DND-41 (cell line): ENCODE data around the gene THBS2.

Experiments used
- ATAC-seq: fragments of 200-7000 bp; cut with Tn5 transposase; 3 replicates; pipeline ENCODE4 v1.9.1; 2021; ENCODE audit warnings: low read depth; ENCODE audit not compliant: insufficient read depth
- DNase-seq: peaks from one replicate; pipeline ENCODE4 v3.0.0-alpha.2; 2020
- H2AFZ ChIP-seq: 2 replicates; pipeline ENCODE4 v1.6.0; 2012; ENCODE audit warnings: low read depth, low read length
- H3K27ac ChIP-seq: 2 replicates; pipeline ENCODE4 v1.5.1; 2012; ENCODE audit warnings: low read length, inconsistent platforms
- H3K27me3 ChIP-seq: fragments of 200-600 bp; sonication (generic); 2 replicates; pipeline ENCODE4 v1.6.0; 2012; ENCODE audit warnings: low read length, mild to moderate bottlenecking, inconsistent platforms; ENCODE audit not compliant: insufficient read depth, poor library complexity
- H3K36me3 ChIP-seq: 2 replicates; pipeline ENCODE4 v1.5.1; 2012; ENCODE audit warnings: low read length, inconsistent platforms; ENCODE audit not compliant: insufficient read depth
- H3K4me1 ChIP-seq: 2 replicates; pipeline ENCODE4 v1.5.1; 2012; ENCODE audit warnings: mild to moderate bottlenecking, low read length; ENCODE audit not compliant: insufficient read depth
- H3K4me2 ChIP-seq: 2 replicates; pipeline ENCODE4 v1.6.0; 2012; ENCODE audit warnings: mild to moderate bottlenecking, moderate library complexity, low read length, inconsistent platforms; ENCODE audit not compliant: insufficient read depth
- H3K4me3 ChIP-seq, 2 experiments: fragments of 200-600 bp in 1 of 2; shearing (Covaris generic) in 1 of 2; 2 replicates each; pipeline ENCODE4 v1.5.1; 2012 to 2016; ENCODE audit warnings: inconsistent platforms in 2 of 2, low read length in 2 of 2, mild to moderate bottlenecking in 2 of 2, low read depth in 1 of 2, moderate library complexity in 1 of 2
- H3K79me2 ChIP-seq: 2 replicates; pipeline ENCODE4 v1.6.0; 2012; ENCODE audit warnings: low read length, inconsistent platforms; ENCODE audit not compliant: insufficient read depth
- H3K9ac ChIP-seq: 2 replicates; pipeline ENCODE4 v1.6.0; 2012; ENCODE audit warnings: low read depth, mild to moderate bottlenecking, inconsistent platforms, low read length, moderate library complexity
- H3K9me3 ChIP-seq: 2 replicates; pipeline ENCODE4 v1.5.1; 2012; ENCODE audit warnings: low read length, moderate library complexity, mild to moderate bottlenecking, inconsistent platforms; ENCODE audit not compliant: insufficient read depth, severe bottlenecking
- H4K20me1 ChIP-seq: 2 replicates; pipeline ENCODE4 v1.6.0; 2012; ENCODE audit warnings: low read length; ENCODE audit not compliant: insufficient read depth
- CTCF ChIP-seq: IDR thresholded peaks from 2 replicates; pipeline ENCODE4 v1.5.1; 2012; ENCODE audit warnings: borderline replicate concordance, low read length, moderate library complexity, mild to moderate bottlenecking; ENCODE audit not compliant: poor library complexity, severe bottlenecking; ENCODE audit errors: extremely low read depth
- EZH2 ChIP-seq: IDR thresholded peaks from 3 replicates; pipeline ENCODE4 v1.6.1; 2012; ENCODE audit warnings: borderline replicate concordance, low read depth, mild to moderate bottlenecking, moderate library complexity, low read length, inconsistent platforms; ENCODE audit not compliant: severe bottlenecking

Gene THBS2

DNA sequence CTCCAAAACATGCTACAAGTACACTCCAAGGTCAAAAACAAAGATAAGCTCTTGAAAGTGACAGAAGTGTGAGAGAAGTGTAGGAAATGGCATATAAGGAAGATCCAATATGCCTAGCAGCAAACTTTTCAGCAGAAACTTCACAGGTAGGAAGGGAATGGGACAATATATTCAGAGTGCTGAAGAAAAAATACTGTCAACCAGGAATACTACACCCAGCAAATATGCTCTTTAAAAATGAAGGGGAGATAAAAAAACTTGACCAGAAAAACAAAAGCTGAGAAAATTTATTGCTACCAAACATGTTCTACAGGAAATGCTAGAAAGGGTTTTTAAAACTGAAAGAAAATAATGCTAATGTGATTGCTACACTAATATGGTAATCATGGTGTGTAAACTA is 46.2 kb downstream of the THBS2 start:
- no peaks in the 10 kb centered on the region for H4K20me1 ChIP-seq
- ATAC-seq (no peak), DNase-seq (no peak)
- no peak overlapping the region for H3K4me2 ChIP-seq
- H3K4me1 ChIP-seq = no peaks in the 10 kb centered on the region
- H3K9ac ChIP-seq = no peak overlapping the region
- H3K79me2 ChIP-seq = no peaks in the 10 kb centered on the region
- H3K4me3 ChIP-seq = no peak overlapping the region
- H3K27me3 ChIP-seq = no peaks in the 10 kb centered on the region
- no peak overlapping the region for H3K27ac ChIP-seq
- H2AFZ ChIP-seq = no peak overlapping the region
- H3K9me3 ChIP-seq = peaks cover 8% of the 10 kb centered on the region
- no peaks in the 10 kb centered on the region for H3K36me3 ChIP-seq
- TF ChIP-seq CTCF (no peak), EZH2 (no peak)

DNA sequence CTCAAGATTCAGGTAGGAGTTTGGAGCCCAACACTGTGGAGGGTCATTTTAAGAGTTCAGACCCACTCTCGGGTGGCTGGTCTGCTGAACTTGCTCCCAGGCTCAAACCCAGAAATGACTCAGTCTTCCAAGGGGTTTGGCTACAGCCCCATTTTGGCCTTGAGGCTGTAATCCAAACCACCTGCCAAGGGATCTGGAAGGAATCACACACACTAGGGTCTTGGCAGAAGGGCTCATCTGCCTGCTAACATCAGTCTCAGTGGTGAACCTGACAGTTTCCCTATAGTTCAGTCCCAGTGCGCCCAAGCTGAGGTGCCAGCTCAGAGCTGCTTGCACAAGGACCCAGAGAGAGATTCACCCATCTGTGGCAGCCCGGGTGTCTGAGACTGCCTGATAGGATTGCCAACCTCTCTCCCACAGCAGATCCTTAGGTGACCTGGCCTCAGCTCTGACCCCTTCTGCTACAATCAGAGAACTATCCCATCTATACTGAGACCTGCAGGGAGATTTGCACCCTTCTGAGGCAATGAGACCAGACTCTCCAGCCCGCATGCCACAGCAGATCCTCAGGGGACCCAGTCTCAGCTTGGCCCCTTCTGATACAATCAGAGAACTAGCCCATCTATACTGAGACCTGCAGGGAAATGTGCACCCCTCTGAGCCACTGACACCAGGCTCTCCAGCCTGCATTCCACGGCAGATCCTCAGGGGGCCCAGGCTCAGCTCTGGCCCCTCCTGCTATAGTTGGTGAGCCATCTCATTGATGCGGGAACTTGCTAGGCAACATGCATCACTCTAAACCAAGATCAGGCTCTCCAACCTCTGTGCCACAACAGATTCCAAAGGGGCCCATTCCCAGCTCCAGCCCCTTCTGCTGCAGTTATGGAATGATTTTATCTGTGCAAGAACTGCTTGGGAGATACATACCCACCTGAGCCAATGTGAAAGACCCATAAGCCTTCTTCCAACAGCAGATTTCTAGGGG is 48.2 kb downstream of the THBS2 start:
- Histone ChIP-seq H3K36me3 (no peaks in the 10 kb centered on the region), H3K9me3 (peaks cover 8% of the 10 kb centered on the region), H3K4me2 (no peak overlapping the region), H3K4me1 (no peaks in the 10 kb centered on the region), H3K27me3 (no peaks in the 10 kb centered on the region), H3K27ac (no peak overlapping the region), H2AFZ (no peak overlapping the region), H3K79me2 (no peaks in the 10 kb centered on the region), H3K4me3 (no peak overlapping the region), H3K9ac (no peak overlapping the region), H4K20me1 (no peaks in the 10 kb centered on the region)
- ATAC-seq (no peak), DNase-seq (no peak)
- no peak for TF ChIP-seq EZH2
- TF ChIP-seq CTCF = no peak

DNA sequence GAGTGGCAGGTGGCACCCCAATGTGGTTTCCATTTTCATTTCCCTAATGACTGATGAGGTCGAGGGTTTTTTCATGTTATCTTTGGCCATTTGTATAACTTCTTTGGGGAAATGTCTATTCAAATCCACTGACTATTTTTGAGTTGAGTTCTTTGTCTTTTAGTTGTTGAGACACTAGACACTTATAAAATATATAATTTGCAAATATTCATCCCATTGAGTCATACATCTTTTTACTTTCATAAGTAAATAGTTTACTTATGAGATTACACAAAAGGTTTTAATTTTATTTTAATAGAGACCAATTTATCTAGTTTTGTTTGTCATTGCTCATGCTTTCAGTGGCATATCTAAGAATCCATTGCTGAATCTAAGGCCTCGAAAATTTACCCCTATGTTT is 49.5 kb downstream of the THBS2 start:
- H4K20me1 ChIP-seq = no peaks in the 10 kb centered on the region
- H3K4me2 ChIP-seq = no peak overlapping the region
- TF ChIP-seq CTCF (no peak), EZH2 (no peak)
- no peaks in the 10 kb centered on the region for H3K79me2 ChIP-seq
- H3K4me1 ChIP-seq = no peaks in the 10 kb centered on the region
- no peak overlapping the region for H3K9ac ChIP-seq
- no peak overlapping the region for H3K27ac ChIP-seq
- H3K27me3 ChIP-seq = no peaks in the 10 kb centered on the region
- DNase-seq (no peak), ATAC-seq (no peak)
- no peak overlapping the region for H3K4me3 ChIP-seq
- no peaks in the 10 kb centered on the region for H3K36me3 ChIP-seq
- peaks cover 8% of the 10 kb centered on the region for H3K9me3 ChIP-seq
- no peak overlapping the region for H2AFZ ChIP-seq
